ENCODE results near the gene AGBL1.
"Not testable (repeated sequence)": the region's sequence is repeated elsewhere in the genome, so short reads cannot be mapped to it uniquely, and the experiment has no call there.

Gene AGBL1

GRCh38 chr15:86942285-86942684 is 862.6 kb downstream of the AGBL1 start:
- DNase-seq (ENCODE audit: low read depth), result no peak

GRCh38 chr15:86948719-86949118 is 869.0 kb downstream of the AGBL1 start:
- DNase-seq (ENCODE audit: low read depth), result no peak

GRCh38 chr15:86959254-86959653 is 879.6 kb downstream of the AGBL1 start:
- DNase-seq (ENCODE audit: low read depth), result no peak

- DNase-seq (ENCODE audit: low read depth), result no peak
These were observed 882.0 kb downstream of the AGBL1 start for GRCh38 chr15:86961669-86962068.

GRCh38 chr15:86964271-86964670 is 884.6 kb downstream of the AGBL1 start:
- DNase-seq (ENCODE audit: low read depth), result no peak

- DNase-seq (ENCODE audit: low read depth), result no peak
These were observed 888.6 kb downstream of the AGBL1 start for GRCh38 chr15:86968244-86968643.

GRCh38 chr15:86969364-86969763 is 889.7 kb downstream of the AGBL1 start:
- DNase-seq (ENCODE audit: low read depth), result no peak

- DNase-seq (ENCODE audit: low read depth), result no peak
These were observed 893.7 kb downstream of the AGBL1 start for GRCh38 chr15:86973284-86973844.

GRCh38 chr15:86988033-86988432 is 908.4 kb downstream of the AGBL1 start:
- DNase-seq (ENCODE audit: low read depth), result no peak

- no peak for DNase-seq (ENCODE audit: low read depth)
These were observed 942.1 kb downstream of the AGBL1 start for GRCh38 chr15:87021751-87022150.

GRCh38 chr15:87031540-87032230 is 952.0 kb downstream of the AGBL1 start:
- no peak for DNase-seq (ENCODE audit: low read depth)

- DNase-seq (ENCODE audit: low read depth), result no peak
These were observed 952.6 kb downstream of the AGBL1 start for GRCh38 chr15:87032295-87032694.

GRCh38 chr15:87033056-87033455 is 953.4 kb downstream of the AGBL1 start:
- DNase-seq (ENCODE audit: low read depth), result no peak

GRCh38 chr15:87034886-87035285 is 955.2 kb downstream of the AGBL1 start:
- DNase-seq (ENCODE audit: low read depth), result no peak

GRCh38 chr15:87038404-87038803 is 958.7 kb downstream of the AGBL1 start:
- no peak for DNase-seq (ENCODE audit: low read depth)

- DNase-seq (ENCODE audit: low read depth), result not testable (repeated sequence)
These were observed 962.9 kb downstream of the AGBL1 start for GRCh38 chr15:87042619-87043018.

- no peak for DNase-seq (ENCODE audit: low read depth)
These were observed 966.1 kb downstream of the AGBL1 start for GRCh38 chr15:87045746-87046145.

GRCh38 chr15:87047203-87047965 is 967.7 kb downstream of the AGBL1 start:
- DNase-seq (ENCODE audit: low read depth), result no peak

Data from stimulated activated CD8-positive, alpha-beta memory T cell treated with anti-CD3 and anti-CD28 coated beads, Interleukin-12 subunit alpha, Interleukin-12 subunit beta, amount 100 ng/mL, for 4 hours (primary cell).